Lower leg skin (tissue), 4 donors: ENCODE results near the gene GREB1L. TPM values are rescaled to one million over a fixed set of nuclear protein-coding genes. Genes with fewer than 3 reads are reported as not detected.

Experiments
- DNase-seq, 2 donors: peaks; one replicate each; pipeline ENCODE4 v3.0.0-alpha.2; 2019; ENCODE audit warnings: low spot score in 2 of 2
- H3K4me3 ChIP-seq: fragments of 200-600 bp; sonication (generic); 2 replicates; pipeline ENCODE4 v1.5.1; 2017; ENCODE audit warnings: mild to moderate bottlenecking, low read depth; ENCODE audit not compliant: poor library complexity, severe bottlenecking
- CTCF ChIP-seq, 3 donors: fragments of 450-650 bp; IDR thresholded peaks; one replicate each; pipeline ENCODE4 v1.5.1; 2016; ENCODE audit warnings: antibody characterized with exemption in 3 of 3, mild to moderate bottlenecking in 3 of 3, moderate library complexity in 2 of 3
- POLR2A ChIP-seq, 2 donors: fragments of 450-650 bp; IDR thresholded peaks; one replicate each; pipeline ENCODE4 v1.6.1; 2016 to 2017; ENCODE audit warnings: antibody characterized with exemption in 2 of 2, mild to moderate bottlenecking in 1 of 2, moderate library complexity in 1 of 2
- whole genome bisulfite sequencing, 2 donors: methylation state at CpG; one replicate each; pipeline ENCODE4 v1.1.5; 2018; 5-methylcytosine and 5-hydroxymethylcytosine counted together
- intact Hi-C: fragments of 100-400 bp; cut with DNase I; formaldehyde crosslinking; loops from one replicate; pipeline ENCODE4 v1.15.0; 2023; ENCODE audit warnings: low total_unique reads
- total RNA-seq, 4 donors: library from RNA; depleted of rRNA; stranded (reverse); fragments of >200 nt; gene quantifications; one replicate each; pipeline ENCODE4 v1.1.0, GENCODE V29; 2016

Gene GREB1L
- total RNA-seq, 4 donors from 2014 or later: 1.1 to 6.5 (median 4.0) TPM

- TF ChIP-seq CTCF (IDR thresholded peaks at IDR 0.05) (no peak), POLR2A (IDR thresholded peaks at IDR 0.05) (no peak)
- WGBS, 2 donors: 86 to 93% methylated on average over 2 of the region's 2 CpGs
- DNase-seq: no peak
- no peak overlapping the region for H3K4me3 ChIP-seq
- intact Hi-C loops: no loop called here
Observed at GRCh38 chr18:21451851-21452250, 209.8 kb downstream of the GREB1L start.

- DNase-seq: no peak
- intact Hi-C loops: no loop called here
- no peak for TF ChIP-seq POLR2A (IDR thresholded peaks at IDR 0.05)
- TF ChIP-seq CTCF (IDR thresholded peaks at IDR 0.05): no peak
- H3K4me3 ChIP-seq: no peak overlapping the region
- WGBS, 2 donors: 62 to 76% methylated on average over 2 of the region's 2 CpGs
Observed at GRCh38 chr18:21452276-21452780, 210.3 kb downstream of the GREB1L start.

GRCh38 chr18:21452796-21453510 lies 210.9 kb downstream of the GREB1L start:
- 59 to 62% methylated on average over 4 of the region's 4 CpGs for WGBS, 2 donors
- TF ChIP-seq POLR2A (IDR thresholded peaks at IDR 0.05) (no peak), CTCF (IDR thresholded peaks at IDR 0.05) (no peak)
- DNase-seq: no peak
- H3K4me3 ChIP-seq: no peak overlapping the region
- intact Hi-C loops: no loop called here

- DNase-seq: no peak
- no peak for TF ChIP-seq CTCF (IDR thresholded peaks at IDR 0.05)
- H3K4me3 ChIP-seq: no peak overlapping the region
- intact Hi-C loops: no loop called here
- 73 to 75% methylated on average over 6 of the region's 6 CpGs for WGBS, 2 donors
Observed at GRCh38 chr18:21453511-21453901, 211.5 kb downstream of the GREB1L start.

- DNase-seq: no peak
- H3K4me3 ChIP-seq: no peak overlapping the region
- 78 to 83% methylated on average over 5 of the region's 5 CpGs for WGBS, 2 donors
- intact Hi-C loops: no loop called here
- TF ChIP-seq CTCF (IDR thresholded peaks at IDR 0.05) (no peak), POLR2A (IDR thresholded peaks at IDR 0.05) (no peak)
Observed at GRCh38 chr18:21454725-21455124, 212.7 kb downstream of the GREB1L start.
